Measurements from ENCODE around the gene GALNT2.

DNA sequence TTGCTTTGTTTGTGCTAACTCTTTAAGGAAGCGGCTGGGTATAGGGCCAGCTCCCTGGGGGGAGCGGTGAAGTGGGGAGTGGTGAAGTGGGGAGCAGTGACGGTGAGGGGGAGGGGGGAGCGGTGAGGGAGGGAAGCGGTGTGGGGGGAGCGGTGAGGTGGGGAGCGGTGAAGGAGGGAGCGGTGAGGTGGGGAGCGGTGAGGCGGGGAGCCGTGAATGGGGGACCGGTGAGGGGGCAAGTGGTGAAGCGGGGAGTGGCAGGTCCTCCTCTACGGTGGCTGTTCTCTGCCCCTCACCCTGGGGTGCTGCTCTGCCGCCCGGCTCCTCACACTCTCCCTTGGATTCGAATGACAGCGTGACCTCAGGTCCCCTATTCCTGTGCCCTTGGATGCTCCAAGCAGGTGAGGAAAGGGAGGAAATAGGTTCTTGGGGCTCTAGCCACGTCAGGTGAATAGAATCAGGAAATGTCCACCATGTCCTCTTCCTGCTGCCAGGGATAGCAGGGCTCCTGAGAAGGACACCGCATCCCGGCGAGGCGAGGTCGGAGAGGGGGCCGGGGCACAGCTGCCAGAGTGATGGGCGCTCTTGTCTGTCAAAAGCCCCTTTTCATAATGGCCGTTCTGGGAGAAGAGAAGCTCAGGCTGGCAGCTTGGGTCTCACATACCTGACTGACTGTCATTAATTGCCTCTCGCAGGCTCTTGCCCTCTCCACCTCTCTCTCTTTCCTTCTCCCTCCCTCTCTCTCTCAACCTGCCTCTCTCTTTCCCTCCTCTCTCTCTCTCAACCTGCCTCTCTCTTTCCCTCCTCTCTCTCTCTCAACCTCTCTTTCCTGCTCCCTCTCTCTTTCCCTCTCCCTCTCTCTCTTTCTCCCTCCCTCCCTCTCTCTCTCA lies 224.9 kb downstream of the GALNT2 start:
- TF ChIP-seq, protein P1, sequence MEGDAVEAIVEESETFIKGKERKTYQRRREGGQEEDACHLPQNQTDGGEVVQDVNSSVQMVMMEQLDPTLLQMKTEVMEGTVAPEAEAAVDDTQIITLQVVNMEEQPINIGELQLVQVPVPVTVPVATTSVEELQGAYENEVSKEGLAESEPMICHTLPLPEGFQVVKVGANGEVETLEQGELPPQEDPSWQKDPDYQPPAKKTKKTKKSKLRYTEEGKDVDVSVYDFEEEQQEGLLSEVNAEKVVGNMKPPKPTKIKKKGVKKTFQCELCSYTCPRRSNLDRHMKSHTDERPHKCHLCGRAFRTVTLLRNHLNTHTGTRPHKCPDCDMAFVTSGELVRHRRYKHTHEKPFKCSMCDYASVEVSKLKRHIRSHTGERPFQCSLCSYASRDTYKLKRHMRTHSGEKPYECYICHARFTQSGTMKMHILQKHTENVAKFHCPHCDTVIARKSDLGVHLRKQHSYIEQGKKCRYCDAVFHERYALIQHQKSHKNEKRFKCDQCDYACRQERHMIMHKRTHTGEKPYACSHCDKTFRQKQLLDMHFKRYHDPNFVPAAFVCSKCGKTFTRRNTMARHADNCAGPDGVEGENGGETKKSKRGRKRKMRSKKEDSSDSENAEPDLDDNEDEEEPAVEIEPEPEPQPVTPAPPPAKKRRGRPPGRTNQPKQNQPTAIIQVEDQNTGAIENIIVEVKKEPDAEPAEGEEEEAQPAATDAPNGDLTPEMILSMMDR (IDR thresholded peaks at IDR 0.05), result no peak
- no peak for TF ChIP-seq POLR2A (IDR thresholded peaks at IDR 0.05)
- TF ChIP-seq EP300 (IDR thresholded peaks at IDR 0.05), result no peak

Data from tibial nerve (tissue), 4 donors.